NOMO-1 treated with DMSO at 0.1 percent for 48 hours (cell line): Measurements from ENCODE around the gene XRRA1.
"Not testable (repeated sequence)": the region's sequence is repeated elsewhere in the genome, so short reads cannot be mapped to it uniquely, and the experiment has no call there.

Source experiments
- DNase-seq: peaks from one replicate; lab custom pipeline; 2025; ENCODE audit not compliant: unreplicated experiment; lab: John Stamatoyannopoulos, UW

Gene XRRA1

DNA sequence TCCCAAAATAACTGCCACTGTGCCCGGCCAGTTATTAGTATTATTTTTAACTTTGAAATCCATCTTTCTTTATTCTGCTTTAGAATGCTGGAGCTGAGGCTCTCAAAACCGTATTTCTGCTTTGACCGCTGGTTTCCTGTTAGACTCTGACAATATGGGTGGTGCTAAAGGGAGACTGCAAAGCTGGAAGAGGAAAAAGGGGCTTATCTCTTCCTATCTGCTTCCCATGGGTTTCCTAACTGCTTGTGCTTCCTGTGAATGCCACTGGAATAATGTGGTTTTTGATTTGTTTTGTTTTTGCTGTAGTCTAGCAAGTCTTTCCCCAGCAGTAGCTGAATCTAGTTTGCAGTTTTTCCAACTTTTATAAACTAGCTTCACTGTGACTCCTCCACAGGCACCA is 43.6 kb downstream of the XRRA1 start:
- DNase-seq, result no peak

DNA sequence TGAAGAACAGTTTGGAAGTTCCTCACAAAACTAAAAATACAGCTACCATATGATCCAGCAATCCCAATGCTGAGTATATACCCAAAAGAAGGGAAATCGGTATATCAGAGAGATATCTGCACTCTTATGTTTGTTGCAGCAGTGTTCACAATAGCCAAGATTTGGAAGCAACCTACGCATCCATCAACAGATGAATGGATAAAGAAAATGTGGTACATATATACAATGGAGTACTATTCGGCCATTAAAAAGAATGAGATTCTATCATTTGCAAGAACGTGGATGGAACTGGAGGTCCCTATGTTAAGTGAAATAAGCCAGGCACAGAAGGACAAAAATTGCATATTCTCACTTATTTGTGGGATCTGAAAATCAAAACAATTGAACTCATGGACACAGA is 46.5 kb downstream of the XRRA1 start:
- DNase-seq, result no peak

DNA sequence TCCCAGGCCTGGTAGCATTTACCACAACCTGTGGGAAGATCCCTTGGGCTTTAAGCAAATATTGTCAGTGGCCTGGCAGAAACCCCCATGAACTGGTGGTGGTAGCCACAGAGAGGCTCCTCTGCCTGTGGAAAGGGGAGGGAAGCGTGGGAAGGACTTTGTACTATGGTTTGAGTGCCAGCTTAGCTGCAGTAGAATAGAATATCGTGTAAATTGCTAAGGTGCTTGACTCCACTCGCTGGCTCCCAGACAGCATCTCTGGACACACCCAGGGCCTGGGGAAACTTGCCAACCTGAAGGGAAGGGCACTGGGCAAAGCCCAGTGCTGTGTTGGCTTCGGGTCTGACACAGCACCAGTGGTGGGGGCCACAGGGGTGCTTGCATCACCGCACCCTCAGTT is 52.6 kb downstream of the XRRA1 start:
- no peak for DNase-seq

DNA sequence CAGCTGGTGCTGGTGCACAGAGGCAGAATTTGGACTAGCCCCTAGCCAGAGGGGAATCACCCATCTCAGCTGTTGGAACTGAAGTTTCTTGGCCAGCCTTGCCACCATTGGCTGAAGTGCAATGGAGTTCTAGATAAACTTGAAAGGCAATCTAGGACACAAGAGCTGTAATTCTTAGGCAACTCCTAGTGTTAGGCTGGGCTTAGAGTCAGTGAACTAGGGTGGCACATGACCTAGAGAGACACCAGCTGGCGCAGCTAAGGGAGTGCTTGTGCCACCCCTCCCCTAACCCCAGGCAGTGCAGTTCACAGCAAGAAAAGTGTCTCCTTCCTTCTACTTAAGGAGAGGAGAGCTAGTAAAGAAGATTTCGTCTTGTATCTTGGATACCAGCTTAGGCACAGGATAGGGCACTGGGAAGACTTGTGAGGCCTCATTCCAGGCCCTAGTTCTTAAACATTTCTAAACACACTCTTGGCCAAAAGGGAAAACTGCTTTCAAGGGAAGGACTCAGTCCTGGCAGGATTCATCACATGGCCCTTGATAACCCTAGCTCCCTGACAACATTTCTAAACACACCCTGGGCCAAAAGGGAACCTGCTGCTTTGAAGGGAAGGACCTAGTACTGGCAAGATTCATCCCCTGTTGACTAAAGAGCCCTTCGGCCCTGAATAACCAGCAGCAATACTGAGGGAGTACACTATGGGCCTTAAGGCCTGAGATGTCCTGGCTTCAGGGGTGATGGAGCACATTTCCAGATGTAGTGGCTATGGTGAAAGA is 53.4 kb downstream of the XRRA1 start:
- DNase-seq, result no peak

DNA sequence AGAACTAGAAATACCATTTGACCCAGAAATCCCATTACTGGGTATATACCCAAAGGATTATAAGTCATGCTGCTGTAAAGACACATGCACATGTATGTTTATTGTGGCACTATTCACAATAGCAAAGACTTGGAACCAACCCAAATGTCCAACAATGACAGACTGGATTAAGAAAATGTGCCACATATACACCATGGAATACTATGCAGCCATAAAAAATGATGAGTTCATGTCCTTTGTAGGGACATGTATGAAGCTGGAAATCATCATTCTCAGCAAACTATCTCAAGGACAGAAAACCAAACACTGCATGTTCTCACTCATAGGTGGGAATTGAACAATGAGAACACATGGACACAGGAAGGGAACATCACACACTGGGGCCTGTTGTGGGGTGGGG is 55.9 kb downstream of the XRRA1 start:
- not testable (repeated sequence) for DNase-seq

DNA sequence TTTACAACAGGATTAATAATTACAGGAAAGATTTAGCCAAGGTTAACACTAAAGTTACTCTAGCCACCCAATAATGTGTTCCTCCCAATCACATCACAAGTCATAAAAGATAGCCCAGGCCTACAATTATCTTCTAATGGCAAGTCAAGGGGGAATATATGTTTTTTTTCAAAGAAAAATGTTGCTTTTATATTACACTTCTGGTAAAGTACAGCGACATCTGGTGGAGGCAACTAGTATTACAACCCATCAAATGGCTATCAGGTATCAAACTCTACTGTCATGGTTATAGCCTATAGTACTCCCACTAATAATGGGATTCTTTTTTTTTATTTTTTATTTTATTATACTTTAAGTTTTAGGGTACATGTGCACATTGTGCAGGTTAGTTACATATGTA is 71.8 kb downstream of the XRRA1 start:
- no peak for DNase-seq

DNA sequence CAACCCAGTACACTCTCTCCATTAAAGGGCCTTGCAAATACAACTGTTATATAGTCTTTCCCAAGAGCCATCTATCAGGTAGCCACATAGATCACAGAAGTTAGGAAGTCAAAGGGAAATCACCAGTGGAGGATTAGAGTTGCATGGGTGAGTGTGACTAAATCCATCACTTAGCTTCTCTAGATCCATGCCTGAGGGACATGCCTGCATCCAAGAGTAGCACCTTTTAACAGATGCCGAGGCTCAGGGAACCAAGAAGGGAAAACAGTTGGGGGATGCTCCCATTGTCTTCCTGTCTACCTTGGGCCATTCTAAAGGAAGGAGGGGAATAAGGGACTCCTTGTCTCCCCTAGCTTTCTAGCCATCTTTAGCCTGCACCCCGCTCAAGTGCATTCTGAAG is 77.9 kb downstream of the XRRA1 start:
- no peak for DNase-seq

DNA sequence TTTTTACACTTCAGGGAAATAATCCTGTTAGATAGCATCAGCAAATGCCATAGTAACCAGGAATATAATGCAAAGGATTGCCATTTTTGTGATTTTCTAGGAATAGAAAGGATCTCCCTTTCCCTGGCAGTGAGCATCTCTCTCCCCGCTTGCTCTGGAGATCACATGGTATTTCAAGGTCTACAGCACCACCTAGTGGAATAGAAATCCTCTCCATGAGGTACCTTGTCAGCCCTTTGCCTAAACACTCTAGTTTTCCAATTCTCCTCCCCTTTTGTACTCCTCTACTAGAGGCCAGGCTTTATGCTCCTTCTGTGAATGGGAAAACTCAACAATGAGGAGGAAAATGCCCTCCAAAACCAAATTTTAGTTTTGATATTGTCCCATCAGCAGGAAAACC is 78.4 kb downstream of the XRRA1 start:
- peak; percentile 34 for DNase-seq

DNA sequence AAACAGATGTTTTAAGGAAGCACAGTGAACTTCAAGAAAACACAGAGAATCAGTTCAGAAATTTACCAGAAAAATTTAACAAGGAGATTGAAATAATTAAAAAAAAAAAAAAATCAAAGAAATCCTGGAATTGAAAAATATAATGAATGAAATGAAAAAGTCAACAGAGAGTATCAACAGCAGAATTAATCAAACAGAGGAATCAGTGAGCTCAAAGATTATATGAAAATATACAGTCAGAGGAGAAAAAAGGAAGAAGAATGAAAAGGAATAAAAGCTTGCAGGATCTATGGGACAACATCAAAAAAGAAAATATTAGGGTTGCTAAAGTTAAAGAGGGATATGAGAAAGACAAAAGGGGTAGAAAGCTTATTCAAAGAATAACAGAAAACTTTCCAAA is 82.3 kb downstream of the XRRA1 start:
- DNase-seq, result no peak

DNA sequence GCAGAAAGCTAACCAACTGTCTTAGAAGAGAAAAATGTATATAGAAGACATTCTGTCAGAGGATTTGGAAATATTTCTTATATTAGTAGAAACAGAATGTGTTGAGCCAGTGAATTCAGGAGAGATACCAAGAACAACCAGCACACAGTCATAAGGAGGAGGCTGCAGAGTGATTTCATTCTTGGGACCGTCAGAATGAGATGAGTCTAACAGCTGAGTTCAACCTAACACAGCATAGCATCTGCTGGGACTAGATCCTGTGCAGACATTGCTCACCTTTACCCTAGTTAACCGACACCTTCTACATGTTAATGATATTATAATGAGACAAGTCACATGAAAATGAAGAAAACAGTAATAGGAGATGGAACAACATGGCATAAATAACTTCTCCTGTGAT is 85.5 kb downstream of the XRRA1 start:
- no peak for DNase-seq

DNA sequence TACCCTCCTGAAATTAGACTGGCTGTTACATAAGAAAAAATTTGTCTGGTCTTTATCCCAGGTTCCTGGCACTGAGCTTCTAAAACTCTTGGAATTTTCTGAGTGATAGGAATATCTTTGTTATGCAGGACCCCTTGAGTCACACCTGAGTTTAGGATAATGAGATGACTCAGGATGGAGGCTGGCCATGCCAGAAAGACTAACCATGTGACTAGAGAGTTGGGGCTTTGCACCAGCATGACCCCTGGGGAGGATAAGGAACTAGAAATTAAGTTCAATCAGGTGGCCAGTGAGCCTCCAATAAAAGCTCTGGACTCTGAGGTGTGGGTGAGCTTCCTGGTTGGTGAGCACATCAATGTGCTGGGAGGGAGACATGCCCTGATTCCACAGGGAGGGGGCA is 88.1 kb downstream of the XRRA1 start:
- DNase-seq, result no peak

DNA sequence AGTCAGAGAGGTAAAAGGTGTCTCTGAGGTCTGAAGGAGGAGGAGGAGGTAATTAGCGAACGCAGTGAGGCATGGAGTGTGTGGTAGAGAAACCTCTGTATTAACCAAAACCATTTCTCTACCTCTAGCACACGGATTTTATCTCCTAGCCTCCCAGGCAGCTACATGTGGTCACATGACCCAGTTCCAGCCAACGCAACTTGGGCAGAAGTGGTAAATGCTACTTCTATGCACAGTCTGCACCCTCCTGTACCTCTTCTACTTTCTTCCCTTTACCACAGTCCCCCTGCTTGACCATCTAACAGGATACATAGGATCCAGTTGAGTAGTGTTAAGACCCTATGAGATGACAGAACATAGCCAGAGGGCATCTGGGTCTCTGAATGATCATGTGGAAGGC is 95.7 kb downstream of the XRRA1 start:
- no peak for DNase-seq

DNA sequence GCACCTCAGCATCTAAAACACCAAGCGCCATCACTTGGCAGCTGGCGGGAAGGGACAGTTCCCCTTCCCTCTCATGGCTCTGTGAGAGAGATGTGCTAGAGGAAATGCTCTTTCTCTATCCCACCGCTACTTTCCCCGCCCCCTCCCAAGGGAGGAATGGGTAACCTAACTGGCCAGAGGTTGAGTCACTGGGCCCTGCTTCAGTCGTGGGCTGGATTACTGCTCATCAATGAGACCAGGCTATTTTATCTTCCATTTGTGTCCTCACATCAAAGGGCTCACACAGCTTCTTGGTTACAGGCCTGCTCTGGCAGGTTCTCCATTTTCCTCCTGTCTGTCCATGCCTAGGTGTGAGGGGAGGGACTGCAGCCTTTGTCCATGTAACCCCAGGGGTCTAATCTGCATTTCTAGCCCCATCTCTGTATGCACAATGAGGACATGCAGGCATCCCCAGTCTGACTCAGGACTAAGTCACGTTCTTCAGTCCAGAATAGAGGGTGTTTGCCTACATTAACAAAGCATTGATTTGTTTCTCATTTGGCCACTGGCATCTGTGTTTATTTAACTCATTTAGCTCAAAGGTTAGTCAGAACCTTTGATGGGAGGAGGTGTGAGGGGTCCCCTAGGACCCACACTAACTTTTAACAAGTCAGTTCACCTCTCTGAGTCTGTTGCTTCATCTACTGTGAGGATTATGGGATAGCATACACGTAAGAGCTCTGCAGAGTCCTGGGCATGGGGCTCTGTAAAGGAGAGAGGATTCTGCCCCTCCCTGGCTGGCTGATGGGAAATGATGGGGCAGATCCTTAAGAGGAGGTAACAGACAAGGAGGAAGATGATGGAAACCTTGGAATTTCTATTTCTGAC is 99.1 kb downstream of the XRRA1 start:
- DNase-seq, result no peak

DNA sequence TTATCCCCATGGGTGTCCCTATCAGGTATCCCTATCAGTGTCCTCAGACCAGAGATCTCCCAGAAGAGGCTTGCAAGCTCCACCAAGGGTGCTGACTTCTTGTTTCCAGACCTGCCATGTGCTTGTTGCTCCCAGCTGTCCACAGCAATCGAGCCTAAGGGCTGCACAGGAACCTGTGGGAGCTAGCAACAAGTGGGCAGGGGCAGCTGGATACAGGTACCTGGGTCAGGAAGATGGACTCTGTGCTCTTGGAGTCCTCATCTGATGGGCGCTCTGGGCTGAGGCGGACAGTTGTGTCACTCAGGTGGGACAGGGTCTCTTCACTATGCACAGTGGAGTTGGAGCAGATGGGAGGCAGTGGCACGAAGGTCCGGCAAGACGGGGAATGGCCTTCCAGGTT is 101.0 kb downstream of the XRRA1 start:
- no peak for DNase-seq

DNA sequence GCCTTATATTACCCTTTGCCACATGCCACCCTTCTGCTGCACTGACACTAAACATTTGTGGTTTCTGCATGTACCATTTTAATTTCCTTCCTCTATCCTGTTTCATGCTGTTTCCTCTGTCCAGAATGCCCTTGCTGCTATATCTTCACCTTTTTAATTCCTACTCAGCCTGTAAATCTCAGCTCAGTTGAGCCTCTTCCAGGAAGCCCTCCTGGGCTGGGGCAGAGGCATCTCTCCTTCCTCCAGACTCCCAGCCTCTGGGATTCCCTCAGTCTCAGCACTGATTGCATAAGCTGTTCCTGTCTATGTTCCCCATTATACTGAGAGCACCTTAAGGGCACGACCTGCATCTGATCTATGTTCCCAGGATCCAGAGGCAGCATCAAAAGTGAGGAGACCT is 101.5 kb downstream of the XRRA1 start:
- peak; percentile 39 for DNase-seq

DNA sequence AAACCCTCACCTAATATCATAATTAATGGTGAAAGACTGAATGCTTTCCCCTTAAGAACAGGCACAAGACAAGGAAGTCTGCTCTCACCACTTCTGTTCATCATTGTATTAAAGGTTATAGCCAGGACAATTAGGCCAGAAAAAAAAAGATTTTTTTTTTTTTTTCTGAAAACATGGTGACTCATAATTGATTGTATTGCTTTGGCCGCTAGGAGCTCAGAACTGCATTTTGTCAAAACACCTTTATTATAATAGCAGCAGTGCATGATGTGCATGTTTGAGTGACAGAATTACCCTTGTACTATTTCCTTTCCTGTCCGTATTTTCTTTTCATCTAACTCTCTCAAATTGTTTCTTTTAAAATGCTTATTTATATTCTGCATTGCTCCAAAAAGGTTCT is 102.1 kb downstream of the XRRA1 start:
- no peak for DNase-seq

DNA sequence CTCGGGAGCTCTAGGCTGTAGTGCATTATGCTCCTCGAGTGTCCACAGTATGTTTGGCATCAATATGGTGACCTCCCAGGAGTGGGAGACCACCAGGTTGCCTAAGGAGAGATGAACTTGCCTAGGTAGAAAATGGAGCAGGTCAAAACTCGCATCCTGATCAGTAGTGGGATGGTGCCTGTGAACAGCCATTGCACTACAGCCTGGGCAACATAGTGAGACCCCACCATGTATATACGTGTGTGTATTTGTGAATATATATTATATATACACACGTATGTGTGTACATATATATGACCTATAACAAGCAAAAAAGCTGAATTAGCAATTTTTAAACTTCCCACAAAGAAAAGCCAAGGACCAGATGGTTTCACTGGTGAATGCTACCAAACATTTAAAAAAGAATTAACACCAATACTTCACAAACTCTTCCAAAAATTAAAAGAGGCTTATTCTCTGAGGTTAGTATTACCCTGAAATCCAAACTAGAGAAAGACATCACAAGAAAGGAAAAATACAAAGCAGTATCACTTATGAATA is 102.8 kb downstream of the XRRA1 start:
- DNase-seq, result no peak

DNA sequence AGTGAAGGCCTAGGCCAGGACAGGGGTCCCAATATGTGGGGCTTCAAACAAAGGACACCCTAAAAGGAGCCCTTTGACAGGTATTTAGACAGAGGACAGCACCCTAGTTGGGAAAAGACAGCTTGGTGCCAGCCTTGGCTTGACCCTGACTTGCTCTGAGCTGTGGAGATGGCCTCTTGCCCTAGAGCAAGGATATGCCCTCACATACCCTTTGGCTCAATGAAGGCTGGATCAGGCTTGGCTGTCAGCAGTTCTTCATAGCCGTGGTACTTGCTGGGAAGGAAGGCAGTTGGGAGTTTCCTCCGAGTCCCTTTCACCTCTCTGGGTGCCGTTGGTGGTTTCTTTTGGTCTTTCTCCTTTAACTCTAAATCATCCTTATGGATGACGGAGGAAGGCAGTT is 104.0 kb downstream of the XRRA1 start:
- no peak for DNase-seq

DNA sequence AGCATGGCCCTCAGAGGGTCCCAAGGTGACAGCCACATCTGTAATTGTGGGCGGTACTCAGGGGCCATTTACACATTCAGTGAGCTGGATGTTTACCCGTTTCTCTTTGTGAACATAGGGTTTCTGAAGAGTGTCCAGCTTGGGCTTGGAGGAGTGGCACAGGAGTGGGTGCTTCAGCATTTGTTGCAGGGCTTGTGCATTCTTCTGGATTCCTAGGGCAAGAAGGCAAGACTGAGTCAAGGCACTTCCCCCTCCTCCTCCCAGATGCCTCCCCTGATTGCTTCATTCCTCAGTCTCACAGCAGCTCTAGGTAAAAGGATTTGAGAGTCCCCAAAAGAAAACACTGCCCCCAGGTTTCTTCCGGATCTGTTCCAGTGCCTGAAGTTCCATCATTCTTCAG is 104.8 kb downstream of the XRRA1 start:
- no peak for DNase-seq

DNA sequence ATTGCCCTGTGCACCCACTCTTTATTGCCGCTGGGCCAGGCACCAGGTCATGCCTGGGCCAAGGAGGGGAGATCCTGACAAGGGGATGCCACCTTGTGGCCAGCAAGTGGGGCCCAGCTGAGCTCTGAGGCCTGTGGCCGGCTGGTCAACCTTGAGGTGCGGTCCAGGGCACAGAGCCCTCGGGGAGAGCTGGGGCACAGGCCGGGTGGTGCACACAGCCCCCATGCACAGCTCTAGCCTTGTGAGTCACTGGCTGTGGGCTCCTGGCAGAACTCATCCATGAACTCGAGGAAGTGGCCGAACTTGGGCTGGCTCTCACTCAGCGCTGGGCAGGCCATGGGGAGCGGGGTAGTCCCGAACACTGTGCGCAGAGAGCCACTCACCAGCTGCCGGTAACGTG is 105.9 kb downstream of the XRRA1 start:
- no peak for DNase-seq

DNA sequence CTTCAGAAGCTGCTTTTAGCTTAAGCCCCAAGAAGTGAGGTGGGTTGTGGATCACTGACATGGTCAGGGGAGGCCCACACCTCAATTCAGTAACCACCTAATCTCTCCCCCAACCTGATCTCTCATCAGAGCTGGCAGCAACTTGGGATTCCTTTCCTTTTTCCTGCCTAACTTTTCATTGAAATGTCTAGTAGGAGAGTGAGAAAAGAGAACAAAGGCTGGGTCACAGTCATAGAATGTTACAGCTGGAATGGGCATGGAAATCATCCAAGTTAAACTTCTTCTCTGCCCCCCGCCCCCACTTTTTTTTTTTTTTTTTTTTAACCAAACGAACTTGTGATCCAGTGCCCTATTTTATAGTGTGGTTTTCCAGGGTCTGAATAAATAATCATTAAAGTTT is 108.4 kb downstream of the XRRA1 start:
- DNase-seq, result no peak

DNA sequence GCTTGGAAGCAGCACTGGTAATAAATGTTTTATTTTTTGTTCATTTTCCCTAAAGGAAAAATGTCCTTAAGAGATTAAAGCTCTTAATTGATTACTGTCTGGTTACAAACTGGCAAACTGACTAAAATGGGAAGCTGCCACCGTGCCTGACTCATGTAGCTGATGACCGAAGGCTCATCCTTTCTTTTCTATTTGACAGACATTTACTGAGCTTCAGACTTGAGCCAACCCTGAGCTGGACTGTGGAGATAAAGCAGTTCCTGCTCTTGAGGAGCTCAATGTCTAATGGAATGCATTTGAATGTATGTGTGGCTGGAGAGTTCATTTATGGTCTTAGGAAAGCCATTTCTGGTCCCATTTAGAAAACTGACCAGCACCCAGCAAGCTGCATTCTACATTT is 108.9 kb downstream of the XRRA1 start:
- DNase-seq, result no peak
